NCI-H1092 (cell line): Measurements from ENCODE around the gene PDE10A.
A peak's percentile ranks its signal among the peaks of the same experiment; 100 is the strongest.
"Not testable (repeated sequence)": the region's sequence is repeated elsewhere in the genome, so short reads cannot be mapped to it uniquely, and the experiment has no call there.

Source experiments
- DNase-seq: peaks from one replicate; lab custom pipeline; 2025; lab: John Stamatoyannopoulos, UW

Gene PDE10A

DNA sequence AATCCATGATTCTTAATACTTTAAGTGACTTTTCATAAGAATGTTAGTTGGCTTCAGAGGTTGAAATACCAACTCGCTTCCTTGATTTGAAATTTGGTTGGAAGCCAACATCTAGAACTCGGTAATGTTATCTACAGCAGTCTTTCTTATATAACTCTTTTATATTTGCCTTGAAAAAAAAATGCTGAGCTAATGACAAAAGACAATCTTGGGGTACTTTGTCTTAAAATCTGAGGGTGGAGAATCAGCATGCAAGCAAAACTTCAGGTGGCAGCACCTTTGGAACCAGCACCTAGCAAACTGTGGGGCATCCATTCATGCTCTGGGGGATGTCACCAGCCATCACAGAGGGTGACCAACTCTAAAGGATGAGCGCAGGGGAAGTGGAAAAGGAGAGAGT is 76.3 kb downstream of the PDE10A start:
- DNase-seq, result no peak

DNA sequence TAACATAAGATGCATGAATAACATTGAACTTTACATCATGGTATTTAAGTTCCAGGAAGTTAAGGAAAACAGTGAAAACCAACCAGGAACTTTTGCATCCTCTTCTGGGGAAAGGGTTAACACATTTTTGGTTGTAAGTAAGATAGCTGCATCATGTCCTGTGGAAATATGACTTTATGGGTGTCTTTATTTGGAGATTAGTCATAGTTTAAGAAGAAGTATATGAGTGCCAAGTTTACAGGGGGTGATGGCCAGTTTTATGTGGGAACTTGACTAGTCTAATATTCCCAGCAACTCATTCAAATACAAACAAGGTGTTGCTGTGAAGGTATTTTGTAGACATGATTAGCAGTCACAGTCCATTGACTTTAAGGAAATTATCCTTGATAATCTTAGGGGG is 78.0 kb downstream of the PDE10A start:
- no peak for DNase-seq

GRCh38 chr6:165584541-165584940 is 78.5 kb downstream of the PDE10A start:
- DNase-seq, result no peak

- no peak for DNase-seq
Measured at GRCh38 chr6:165581678-165582077, 81.4 kb downstream of the PDE10A start.

GRCh38 chr6:165580136-165580535 is 82.9 kb downstream of the PDE10A start:
- no peak for DNase-seq

DNA sequence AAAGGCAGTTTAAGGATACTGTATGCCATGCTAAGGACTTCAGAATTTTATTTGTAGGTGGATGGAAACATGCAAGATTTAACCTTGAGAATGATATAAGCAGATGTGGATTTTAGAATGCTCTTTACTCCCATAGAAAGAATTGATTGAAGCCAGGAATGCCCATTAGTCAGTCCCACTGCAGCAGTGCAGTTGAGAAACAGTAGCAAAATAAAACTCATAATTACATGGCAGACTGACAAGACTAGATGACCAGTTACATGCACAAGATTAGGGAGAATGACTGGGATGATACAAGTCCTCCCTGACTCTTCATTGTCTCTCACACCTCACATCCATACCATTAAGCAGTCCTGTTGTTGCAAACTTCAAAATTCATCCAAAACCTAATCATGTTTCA is 83.9 kb downstream of the PDE10A start:
- DNase-seq, result no peak

DNA sequence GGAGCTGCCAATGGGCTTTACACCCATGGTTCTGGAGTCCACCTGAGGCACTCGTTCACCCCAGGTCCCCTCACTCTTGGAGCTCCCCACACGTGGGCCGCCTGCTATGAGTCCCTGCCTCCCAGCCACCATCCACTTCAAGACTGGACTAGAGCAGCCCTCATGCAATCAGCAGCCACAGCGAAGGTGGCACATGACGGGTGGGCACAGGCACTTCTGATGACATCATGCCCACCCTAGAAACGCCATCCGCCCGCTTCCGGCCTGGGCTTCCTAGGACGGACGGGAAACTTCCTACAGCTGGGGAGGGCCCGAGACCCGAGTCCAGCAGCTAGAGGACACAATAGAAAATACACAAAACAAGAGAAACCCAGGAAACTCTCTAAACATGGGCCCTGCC is 85.5 kb downstream of the PDE10A start:
- DNase-seq, result no peak

- no peak for DNase-seq
Measured at GRCh38 chr6:165575158-165575549, 87.9 kb downstream of the PDE10A start.

DNA sequence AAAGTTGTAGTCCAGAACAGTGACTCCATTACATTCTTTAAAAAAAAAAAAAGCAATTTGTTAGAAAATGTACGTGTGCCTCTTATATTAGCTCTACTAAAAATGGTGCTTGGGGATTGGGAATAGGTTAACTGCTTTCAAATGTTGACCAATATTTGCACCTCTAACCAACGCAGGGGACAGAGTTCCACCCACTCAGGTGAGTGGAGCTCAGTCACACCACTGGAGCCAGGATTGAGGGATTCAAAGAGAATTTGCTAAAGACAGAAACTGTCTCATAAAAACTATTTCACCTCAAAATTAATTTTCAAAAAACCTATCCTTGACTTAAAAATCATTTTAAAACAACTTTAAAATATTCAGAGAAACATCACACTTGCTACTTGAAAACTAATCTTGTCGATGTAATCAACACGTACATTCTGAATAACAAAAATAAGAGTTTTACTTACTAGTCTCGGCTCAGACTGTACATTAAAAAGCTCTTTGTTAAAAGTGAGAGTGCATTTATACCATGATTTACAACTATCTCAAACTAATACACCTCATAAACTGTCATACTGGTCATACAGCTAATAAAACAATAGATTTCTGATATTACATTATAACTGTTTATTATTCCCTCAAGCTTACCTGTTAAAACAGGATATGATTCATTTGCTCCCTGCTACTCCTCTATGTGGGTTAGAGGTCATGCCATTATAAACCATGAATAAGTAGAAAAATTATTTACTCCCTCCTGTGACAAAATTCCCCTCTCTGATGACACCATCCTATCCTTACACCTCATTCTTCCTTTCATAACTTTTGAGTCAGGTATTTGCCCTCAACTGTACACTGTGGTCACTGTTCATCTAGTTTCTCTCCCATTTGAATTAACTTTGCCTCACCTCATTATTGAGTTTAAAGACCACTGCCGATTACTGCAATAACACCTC is 88.6 kb downstream of the PDE10A start:
- DNase-seq, result no peak

DNA sequence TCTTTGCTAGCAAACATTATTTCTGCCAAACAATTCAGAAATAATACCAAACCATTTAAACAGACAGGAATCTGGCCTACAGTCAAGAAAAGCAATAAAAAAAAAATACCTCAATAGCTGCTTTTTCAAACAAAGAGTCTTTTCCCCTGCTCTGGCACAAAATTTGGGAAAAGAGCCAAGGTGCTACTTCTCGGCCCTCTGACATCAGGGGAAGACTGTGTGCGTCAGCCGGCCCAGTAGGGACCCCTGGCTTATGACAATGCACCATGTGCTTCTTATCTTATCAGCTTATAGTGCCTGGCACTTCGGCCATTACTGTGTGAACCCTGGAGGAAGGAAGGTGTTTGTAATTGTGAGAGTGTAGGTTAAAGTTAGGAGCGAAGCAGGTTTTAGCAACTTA is 89.4 kb downstream of the PDE10A start:
- peak; percentile 35 for DNase-seq

DNA sequence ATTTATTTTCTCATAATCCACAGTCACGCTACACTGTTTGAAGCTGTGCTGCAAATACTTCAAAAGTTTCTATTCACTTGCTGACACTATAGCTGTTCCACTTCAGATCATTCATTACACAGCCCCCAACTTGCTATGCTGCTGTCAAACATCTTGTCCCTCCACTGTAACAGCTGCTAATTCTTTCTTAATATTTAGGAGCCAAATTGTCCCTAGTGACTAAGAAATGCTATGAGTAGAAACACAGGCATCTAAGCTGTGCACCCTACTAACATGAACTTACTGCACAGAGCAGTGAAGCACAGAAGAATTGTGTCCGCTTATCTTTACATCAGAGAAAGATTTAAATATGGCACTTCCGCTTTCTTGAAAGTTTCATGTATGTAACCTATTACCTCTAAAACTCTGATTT is 91.3 kb downstream of the PDE10A start:
- DNase-seq, result no peak

- DNase-seq, result no peak
Measured at GRCh38 chr6:165571068-165571682, 91.9 kb downstream of the PDE10A start.

DNA sequence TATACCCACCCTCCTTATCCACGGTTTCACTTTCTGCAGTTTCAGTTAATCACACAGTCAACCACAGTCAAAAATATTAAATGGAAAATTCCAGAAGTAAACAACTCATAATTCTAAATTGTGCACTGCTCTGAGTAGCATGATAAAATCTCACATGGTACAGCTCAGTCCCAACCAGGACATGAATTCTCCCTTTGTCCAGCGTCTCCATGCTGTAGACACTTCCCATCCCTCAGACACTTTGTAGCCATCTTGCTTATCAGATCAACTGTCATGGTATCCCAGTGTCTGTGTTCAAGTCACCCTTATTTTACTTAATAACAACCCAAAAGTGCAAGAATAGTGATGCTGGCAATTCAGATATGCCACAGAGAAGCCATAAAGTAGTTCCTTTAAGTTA is 94.7 kb downstream of the PDE10A start:
- no peak for DNase-seq

DNA sequence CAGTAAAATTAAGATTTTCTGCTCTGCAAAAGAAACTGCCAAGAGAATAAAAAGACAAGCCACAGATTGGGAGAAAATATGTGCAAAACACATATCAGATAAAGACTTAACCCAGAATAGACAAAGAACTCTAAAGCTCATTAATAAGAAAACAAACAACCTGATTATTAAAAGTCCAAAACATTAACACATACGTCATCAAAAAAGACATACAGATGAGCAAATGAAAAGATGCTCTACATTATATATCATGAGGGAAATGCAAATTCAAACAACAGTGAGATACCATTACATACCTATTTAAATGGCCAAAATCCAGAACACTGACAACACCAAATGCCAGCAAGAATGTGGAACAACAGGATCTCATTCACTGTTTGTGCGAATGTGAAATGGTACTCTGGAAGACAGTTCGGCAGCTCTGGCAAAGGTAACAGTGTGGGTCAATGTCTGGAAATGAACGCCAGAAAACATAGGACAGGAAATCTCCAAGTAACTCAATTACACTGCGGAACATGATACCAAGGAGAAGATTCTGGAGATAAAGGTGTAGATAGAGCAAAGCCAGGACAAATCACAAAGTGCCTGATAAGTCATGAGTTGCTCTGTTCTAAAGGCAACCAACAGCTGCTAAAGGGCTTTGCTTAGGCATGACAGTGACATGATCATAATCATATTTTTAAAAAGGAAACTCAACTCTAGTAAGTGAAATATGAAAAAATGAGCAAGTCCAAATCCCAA is 96.8 kb downstream of the PDE10A start:
- no peak for DNase-seq

DNA sequence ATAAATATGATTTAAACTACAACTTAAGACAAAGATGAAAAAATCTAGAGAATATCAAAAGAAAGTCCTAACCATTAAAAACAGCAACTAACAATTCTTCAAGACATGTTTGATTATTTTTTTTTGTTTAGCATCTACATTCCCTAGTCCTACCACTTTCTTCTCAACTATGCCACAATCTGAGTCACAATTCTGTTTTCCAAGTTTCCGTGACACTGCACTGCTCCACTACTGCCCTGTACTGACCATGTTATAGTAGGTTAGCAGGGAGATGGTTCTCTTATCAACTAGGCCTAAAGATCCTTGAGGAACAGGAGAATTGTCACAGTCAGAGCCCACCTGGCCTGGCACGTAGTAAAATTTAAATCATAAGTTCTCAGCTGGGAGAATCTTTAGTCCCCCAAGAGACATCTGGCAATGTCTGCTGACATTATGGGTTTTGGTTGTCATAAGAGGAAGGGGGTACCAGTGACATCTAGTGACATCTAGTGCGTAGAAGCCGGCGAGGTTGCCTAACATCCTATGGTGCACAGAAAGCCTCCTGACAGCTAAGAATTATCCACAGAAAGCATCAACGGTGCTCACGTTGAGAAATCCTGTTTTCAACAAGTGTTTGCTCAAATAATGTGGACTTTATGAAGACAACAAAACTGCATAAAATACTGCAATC is 100.5 kb downstream of the PDE10A start:
- DNase-seq, result no peak

GRCh38 chr6:165559632-165560031 is 103.4 kb downstream of the PDE10A start:
- no peak for DNase-seq

- not testable (repeated sequence) for DNase-seq
Measured at GRCh38 chr6:165558097-165558496, 104.9 kb downstream of the PDE10A start.

- DNase-seq, result no peak
Measured at GRCh38 chr6:165557674-165558073, 105.4 kb downstream of the PDE10A start.

DNA sequence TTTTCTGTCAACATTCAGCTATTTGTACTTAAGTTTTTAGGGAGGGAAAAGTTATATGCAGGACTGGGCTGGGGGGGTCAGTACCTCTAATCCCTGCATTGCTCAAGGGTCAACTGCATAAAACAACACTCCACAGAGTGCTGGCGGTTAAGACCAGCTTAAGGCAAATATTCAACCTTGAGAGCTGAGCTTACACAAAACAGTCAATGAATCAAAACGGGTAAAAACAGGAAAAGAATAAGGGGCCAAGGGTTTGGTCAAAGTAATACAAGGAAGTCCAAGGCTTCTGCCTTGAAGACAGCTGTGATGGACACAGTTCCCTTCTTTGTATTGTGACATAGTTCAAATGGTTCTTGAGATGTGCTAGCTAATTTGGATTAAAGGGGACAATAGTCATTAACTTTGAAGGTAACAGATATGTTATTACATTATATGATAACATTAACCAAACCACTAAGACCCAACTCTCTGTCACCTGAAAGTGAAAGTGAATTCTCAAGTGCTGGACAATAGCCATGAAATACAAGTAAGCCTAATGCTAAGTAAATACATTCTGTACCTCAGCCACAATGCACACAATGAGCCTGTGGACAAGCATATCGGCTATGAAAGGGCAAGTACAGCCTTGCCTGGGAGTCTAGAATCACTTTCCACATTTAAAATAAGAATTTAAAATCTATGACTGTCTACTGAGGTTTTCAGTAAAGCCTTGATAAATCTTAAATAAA is 106.8 kb downstream of the PDE10A start:
- DNase-seq, result peak; percentile 88

DNA sequence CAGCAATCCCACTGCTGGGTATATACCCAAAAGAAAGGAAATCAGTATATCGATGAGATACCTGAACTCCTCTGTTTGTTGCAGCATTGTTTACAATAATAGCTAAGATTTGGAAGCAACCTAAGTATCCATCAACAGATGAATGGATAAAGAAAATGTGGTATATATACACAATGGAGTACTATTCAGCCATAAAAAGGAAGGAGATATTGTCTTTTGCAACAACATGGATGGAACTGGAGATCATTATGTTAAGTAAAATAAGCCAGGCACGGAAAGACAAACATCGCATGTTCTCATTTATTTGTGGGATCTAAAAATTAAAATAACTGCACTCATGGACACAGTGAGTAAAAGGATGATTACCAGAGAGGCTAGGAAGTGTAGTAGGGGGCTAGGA is 108.4 kb downstream of the PDE10A start:
- not testable (repeated sequence) for DNase-seq

- no peak for DNase-seq
Measured at GRCh38 chr6:165552248-165552736, 110.7 kb downstream of the PDE10A start.
